GM19238 (cell line): Measurements from ENCODE around the gene SORL1.
"Not testable (repeated sequence)": the region's sequence is repeated elsewhere in the genome, so short reads cannot be mapped to it uniquely, and the experiment has no call there.

Experiments
- DNase-seq: peaks from one replicate; pipeline ENCODE4 v3.0.0; 2011; ENCODE audit warnings: low spot score; ENCODE audit not compliant: insufficient read length

The SORL1 gene

DNA sequence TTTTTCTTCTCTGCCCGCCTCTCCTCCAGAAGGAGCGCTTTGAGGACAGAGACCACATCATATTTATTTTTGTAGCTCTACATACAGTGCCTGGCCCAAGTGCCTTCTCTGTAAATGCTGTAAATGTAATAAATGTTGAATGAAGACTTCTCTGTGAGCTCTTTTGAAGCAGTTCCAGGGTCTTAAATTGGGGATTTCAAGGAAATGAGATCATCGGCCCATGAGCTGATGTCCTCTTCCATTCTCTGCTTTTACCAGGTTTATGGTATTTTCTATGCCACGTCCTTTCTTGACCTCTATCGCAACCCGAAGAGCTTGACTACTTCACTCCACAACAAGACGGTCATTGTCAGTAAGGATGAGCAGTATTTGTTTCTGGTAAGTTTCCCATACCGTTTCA lies 166.4 kb downstream of the SORL1 start:
- no peak for DNase-seq

DNA sequence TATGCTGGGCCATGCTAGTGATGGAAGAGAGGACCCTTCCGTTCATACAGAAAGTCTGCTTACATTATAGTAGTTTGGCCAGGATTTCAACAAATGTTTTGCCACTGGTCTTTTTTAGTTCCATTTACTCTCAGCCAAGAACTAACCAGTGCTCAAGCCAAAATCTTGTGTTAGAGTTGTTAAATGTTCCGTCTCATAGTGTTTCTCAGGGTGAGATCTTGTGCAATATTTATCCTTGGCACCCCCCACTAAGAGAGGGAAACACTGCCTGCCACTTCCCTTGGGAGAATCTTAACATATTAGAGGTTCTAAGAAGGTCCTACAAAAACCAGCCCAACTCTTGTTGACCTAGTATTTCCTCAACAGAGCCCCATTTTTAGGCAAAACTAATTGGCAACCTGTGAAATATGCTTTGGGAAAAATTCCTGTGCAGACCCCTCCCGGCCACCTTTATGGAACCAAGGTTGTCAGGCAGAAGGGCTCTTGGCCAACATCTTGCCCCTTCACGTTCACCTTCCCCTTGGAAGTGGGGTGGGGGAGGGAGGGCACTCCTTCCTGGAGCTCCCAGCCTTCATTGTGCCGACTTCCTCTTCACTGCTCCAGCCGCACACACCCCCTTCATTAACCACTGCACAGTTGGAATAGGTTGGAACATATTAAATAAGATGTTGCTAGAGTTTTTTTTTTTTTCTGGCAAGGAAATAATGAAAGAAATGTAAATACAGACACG lies 173.8 kb downstream of the SORL1 start:
- no peak for DNase-seq

DNA sequence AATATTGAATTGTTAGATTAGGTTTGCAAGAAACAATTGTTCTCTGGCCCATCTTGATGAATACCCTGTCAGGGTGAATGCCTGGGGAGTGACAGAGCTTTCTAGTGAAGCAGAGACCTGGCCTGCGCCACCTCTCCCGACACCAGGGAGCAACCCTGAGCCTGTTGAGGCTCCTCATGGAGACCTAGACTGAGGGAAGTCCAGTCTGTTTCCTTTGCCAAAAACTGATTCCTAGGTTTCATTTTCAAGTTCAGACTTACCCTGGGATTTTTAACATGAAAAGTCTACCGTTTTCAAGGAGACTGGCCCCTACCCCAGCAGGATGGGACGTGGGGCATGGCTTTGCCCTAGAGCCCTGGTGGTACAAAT lies 174.4 kb downstream of the SORL1 start:
- no peak for DNase-seq

DNA sequence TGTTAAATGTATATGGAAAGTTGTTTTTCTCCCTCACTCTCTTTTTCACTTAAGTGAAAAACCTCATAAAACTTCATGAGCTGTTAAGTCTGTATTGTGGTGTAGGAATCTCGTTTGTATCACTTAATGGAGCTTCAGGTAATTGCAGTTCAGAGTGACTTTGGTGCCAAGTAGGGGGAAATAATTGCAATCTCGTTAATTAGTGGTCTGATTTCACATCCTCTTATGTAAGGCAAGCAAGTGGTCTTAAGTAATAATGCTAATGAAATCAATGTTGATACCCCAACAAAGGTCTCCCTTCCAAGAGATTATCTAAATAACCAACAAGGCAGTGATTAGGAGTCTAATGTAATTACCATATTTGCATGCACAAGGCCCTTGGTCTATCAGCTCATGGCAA lies 174.9 kb downstream of the SORL1 start:
- DNase-seq: no peak

DNA sequence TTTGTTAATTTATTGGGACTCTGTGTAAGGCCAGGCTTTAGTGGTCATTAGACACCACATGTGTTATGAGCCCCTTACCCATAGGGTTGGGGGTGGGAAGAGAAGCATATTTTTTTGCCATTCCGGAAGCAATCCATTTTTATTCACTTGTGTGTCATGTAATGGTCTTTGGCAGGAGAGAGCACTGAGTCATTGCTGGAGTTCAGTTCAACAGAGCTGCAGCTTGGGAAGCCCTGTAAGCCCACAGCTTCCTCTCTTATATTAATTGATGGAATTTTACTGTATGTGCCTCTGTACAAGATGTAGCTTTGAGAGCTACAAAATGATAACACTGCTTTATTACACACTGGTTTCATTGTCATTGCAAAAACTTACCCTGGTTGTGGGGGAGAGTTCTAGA lies 177.9 kb downstream of the SORL1 start:
- no peak for DNase-seq

DNA sequence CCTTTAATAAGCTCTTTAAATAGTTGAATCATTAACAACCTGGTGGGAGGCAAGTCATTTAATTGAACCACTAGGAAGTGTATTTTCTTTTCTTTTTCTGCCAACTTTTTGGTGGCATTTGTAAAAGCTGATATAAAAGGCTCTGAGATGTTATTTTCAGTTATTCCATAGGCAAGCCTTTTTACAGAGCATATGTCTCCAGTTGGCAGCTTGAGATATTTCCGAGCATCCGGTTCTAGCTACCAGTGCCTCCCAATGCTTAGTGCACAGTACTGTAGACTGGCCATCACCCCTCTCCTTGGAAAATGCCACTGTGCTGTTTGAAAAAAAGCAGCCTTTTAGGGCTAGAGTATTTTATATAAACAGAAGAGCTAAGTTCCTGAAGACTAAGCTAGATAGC lies 179.3 kb downstream of the SORL1 start:
- DNase-seq: no peak

DNA sequence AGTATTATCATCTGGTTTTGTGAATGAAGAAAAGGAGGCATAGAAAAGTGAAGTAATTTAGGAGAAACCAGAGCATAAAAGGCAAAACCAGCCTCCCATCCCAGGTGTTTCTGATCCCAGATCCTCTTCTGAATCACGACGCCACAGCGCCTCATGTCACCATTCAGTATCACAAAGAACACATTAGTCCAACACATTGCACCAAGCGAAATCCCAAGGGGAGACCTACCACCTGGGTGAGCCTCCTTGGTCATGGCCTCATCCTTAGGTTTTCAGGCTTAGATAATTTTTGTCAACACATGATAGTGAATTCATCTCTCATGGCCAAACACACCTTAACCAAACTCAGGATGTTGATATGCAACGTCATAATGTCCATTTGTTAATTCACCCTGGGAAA lies 182.2 kb downstream of the SORL1 start:
- no peak for DNase-seq

DNA sequence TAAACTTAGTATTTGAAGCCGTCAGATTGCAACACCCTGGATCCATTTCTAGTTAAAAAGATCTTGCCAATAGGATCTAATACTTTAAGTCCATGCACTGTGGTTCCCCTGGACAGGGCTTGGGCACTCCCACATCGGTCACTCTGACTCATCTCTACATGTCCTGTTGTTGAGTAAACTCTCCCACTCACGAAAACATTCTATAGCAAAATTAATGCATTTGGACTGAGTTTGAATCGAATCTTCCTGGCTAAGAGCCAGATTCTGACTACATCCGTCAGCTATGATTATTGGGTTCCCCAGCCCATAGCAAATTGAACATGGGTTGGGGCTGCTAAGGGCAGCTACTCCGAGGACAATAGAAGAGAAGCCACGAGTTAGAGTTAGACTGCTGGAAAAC lies 182.8 kb downstream of the SORL1 start:
- DNase-seq: no peak

DNA sequence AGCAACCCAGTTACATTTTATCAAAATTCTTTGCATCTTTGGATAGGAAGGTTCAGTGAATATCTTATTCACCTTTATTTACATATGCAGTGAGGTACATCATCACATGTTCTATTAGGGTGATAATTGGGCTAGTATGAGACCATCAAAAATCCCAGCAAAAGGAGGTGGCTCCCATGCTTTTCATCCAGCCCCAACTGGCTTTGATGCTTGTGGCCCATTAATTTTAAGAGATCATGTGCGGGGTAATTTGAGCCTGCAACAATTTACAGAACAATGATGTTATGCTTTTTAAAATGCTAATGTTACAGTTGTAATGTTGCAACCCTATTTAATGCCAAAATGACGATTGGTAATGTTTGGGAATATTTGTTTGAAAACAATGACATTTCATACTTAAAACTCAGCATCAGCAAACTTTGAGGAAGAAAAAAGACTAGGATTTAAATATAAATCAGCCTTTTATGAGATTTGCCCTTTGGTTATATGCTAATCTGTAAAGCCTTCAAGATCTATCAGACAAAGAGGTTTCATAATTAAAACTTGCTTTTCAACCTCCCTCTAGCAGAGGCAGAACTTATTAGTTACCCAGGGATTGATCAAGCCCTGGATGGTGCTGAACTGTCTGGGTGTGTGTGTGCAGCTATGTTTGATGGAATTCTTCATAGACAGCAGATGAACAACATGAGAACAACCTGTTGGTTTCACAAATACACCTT lies 184.1 kb downstream of the SORL1 start:
- DNase-seq: no peak

DNA sequence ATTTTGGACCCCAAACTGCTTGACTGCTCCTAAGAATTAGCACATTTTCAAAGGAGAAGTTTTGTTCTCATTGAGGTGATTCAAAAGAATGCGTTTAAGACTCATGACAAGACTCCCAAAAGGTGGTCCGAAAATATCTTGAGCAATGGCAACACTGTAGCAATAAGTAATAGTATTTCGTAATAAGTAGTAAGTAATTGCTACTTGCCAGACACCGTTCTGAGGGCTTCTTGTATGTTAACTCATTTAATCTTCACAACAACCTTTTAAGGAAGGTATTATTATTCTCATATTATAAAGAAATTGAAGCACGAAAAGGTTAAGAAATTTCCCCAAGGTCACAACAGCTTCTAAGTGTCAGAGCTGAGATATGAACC lies 184.7 kb downstream of the SORL1 start:
- no peak for DNase-seq

DNA sequence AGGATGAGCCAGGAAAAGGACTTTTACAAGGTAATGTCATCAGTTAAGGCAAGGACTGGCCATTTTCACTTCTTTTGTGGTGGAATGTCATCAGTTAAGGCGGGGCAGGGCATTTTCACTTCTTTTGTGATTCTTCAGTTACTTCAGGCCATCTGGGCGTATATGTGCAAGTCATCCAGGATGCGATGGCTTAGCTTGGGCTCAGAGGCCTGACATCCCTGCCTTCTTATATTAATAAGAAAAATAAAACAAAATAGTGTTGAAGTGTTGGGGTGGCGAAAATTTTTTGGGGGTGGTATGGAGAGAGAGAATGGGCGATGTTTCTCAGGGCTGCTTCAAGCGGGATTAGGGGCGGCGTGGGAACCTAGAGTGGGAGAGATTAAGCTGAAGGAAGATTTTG lies 185.5 kb downstream of the SORL1 start:
- DNase-seq: not testable (repeated sequence)

DNA sequence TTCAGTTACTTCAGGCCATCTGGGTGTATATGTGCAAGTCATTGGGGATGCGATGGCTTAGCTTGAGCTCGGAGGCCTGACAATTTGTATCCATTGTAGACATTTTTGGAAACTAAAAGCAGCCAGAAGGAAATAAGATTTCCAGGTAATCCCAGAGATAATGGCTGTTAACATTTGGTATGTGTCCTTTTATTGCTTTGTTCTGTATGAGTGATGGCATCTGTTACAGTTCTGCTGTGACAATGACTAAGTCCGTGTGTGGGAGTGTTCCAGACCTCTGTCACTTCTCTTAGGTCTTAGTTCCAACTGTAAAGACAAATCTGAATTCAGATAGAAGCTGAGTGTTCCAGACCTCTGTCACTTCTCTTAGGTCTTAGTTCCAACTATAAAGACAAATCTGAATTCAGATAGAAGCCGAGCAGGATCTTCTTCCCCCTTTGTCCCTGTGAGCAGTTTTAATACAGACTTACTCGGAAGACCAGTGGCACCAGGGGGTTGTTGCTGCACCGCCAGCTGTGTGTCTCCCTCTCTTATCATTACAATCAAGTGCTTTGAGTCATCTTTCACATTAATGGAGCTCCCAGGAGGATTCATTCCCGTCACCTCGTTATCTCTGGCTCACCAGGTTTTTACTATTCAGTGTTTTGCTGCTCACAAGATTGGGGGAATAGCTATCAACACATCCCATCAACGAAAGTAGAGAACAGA lies 191.5 kb downstream of the SORL1 start:
- no peak for DNase-seq

DNA sequence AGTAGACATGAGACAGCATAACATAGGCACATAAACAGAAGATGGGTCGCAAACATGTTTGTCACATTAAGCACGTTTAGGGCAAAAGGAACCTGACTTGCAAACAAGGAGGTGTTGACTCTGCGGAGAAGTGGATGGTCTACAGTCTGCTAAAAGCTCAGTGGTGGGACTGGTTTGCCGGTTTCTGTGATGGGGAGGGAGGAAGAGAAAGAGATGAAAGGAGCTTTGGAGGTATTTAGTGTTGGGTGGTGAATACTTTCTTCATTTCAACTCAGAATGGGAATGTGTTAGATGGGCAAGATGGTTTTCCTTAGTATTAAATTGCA lies 192.0 kb downstream of the SORL1 start:
- no peak for DNase-seq

DNA sequence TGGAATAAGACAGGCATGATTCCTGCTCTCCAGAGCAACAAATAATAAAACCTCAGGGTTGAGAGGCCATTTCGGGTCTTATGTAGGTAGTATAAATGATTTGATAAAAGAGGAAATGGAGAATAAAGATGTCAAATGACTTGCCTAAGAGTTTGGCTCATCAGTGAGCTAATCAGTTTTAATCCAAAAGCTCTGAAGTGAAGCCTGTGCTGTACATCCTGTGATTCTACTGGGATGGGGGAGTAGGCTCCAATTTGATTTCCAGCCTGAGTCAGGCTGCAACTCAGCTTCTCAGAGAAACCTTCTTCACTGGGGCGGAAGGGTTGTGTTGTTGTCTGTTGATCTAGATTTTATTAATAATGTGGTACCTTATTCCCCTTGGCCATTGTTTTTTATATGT lies 192.9 kb downstream of the SORL1 start:
- DNase-seq: no peak

DNA sequence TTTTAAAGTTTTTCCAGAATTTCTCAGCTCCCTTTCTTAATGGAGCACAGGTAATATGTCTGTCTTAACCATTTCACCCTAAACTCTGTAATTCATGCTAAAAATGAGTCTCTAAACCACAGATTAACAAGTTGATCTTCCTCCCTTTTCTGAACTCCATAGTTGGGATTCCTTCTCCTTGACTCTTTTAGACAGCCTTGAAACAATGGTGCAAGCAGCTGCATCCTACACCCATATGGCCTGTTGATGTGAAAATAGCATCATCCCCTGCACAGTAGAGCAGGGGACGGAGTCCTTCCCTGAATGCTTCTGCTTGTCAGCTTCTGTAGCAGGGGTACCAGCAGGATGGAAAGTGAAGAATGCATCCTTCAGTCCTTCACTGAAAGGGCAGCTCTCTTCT lies 193.5 kb downstream of the SORL1 start:
- DNase-seq: no peak

DNA sequence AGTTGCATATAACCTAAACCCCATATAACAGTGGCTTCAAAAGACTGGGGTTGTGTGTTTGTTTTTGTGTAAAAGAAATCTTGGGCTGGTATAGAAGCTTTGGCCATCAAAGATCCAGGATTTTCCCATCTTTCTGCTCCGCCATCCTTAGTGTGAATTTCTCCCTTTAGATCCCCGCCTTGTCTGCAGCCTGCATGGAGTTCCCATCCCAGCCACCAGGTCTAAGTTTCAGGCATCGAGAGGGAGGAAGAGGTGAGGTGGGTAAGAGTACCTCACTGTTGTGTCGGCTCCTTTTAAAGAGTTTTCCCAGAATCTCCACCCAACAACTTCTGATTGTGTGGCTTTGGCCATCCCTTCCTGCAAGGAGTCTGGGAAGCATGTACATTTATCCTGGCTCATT lies 196.2 kb downstream of the SORL1 start:
- DNase-seq: no peak

DNA sequence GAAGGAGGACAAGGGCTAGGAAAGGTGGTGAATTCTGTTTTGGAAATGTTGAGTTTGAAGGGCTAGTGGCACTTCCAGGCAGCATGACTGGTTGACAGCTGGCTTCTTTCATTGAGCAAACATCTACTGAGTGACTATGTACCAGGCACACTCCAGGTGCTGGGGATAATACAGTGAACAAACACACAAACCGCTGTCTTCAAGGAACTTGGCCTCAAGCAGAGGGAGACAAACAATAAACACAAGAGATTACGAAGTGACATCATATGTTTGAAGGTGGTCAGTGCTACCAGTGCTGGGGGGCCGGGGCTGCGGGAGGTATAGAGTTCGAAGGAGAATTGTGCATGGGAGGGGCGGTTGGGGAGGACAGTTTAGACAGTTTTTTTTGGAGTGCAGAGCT lies 197.7 kb downstream of the SORL1 start:
- DNase-seq: no peak

DNA sequence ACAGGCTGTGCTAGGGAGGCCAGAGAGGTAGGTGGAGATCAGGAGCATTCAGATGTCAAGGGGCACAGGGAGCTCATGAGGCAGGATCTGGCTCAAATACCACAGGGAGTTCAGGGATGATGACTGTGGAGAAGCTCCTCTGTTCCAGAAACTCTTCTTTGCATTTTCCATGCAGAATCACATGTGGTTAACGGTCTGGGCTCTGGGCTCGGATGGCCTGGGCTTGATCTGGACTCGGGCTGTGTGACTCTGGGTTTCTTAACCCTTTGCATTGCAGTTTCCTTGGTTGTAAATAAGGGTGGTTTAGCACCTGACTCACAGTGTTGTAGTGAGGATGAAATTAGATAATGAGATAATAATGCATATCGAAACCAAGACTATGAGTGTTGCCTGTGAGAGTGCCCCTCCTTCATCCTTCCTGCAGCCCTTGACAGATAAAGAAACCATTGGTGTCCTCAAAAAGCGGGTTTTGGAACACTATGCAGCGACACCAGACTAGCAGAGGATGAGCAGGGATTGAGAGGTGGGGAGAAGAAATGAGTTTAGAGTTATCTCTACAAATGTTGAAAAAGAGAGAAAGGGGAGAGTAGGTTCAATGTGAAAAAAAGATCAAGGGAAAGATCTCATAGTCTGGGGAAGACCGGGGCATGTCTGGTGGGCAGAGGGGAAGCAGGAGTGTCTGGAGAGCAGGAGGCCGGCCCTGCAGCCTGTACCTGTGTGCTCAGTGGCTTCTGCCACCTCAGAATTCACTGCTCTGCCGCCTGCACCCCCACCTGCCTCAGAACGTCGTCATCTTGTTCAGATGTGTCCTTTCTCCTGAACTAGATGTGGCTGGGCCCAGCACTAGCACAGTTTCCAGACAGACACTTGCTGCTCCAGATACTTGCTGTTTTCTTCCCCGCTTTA lies 198.5 kb downstream of the SORL1 start:
- no peak for DNase-seq

DNA sequence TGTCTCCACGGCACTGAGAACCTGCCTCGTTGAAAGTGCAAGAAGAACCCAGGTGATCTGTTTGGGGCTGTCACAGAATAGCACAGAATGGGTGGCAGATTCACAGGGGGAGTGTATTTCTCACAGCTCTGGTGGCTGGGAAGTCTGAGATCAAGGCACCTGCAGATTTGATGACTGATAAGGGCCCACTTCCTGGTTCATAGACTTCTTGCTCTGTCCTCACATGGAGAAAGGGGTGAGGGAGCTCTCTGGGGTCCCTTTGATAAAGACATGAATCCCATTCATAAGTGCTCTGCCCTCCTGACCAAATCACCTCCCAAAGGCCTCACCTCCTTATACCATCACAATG lies 199.1 kb downstream of the SORL1 start:
- DNase-seq: no peak

DNA sequence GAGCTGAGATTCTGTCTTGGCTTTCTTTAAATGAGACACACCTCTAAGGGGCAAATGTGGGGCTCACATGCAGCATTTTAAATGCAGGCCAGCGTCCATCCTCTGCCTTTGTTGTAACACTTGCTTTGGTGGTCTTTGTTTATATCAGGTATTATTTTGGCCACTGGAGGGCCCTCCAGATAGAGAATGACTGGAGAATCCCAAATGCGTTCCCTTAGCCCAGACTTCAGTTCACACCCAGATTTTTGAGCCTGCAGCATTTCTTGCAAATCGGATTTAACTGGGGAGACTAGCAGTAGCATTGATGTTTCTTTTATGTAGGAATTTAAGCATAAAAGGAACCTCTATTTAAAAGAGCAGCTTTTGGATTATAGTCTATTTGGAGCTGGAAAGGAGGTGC lies 200.9 kb downstream of the SORL1 start:
- no peak for DNase-seq

DNA sequence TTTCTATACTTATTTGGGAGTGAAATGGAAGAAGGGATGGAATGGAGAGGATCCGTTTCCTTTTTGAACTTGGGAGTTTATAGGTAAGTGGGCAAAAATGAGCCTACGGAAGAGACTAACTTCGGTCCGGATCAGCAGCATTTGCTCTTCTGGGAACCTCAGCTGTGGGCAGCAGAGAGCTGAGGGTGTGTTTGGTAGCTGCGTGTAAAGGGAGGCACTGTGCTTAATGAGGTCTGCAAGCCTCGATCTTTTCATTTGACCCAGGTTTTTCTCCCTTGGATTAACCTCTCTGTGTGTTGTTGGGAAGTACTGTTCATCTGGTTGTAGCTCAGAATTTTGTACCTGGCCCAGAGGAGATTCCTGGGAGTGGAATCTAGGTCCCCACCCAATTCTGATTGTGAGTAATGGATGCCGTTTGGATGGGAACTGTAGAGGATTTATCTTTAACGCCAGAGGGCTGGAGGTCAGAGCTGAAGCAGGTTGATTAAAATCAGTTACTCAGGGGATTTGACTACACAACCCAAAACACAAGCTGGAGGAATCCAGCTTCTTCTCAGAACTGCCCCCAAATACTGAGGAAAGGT lies 202.2 kb downstream of the SORL1 start:
- no peak for DNase-seq
